Activated CD8-positive, alpha-beta T cell treated with anti-CD3 and anti-CD28 coated beads for 36 hours (primary cell): ENCODE data around the gene SMAD3. TPM values are rescaled to one million over a fixed set of nuclear protein-coding genes. Genes with fewer than 3 reads are reported as not detected.

Experiments used
- ATAC-seq: fragments of 200-7000 bp; cut with Tn5 transposase; one replicate; pipeline ENCODE4 v1.10.0; 2021; ENCODE audit warnings: mild to moderate bottlenecking, moderate library complexity
- CTCF ChIA-PET: fragments of 350-600 bp; sonication (Branson Sonifier 250); formaldehyde crosslinking; loops from one replicate; lab custom pipeline; 2021; ENCODE audit warnings: antibody characterized with exemption; lab: Charles Lee
- POLR2A ChIA-PET: fragments of 350-600 bp; sonication (Branson Sonifier 250); formaldehyde crosslinking; loops from one replicate; lab custom pipeline; 2021; ENCODE audit warnings: antibody characterized with exemption; lab: Charles Lee
- DNase-seq: peaks from one replicate; pipeline ENCODE4 v3.0.0-alpha.2; 2020
- H3K27ac Mint-ChIP-seq: one replicate; pipeline ENCODE4 v1.8.0; 2021; ENCODE audit warnings: mild to moderate bottlenecking, mixed read lengths
- H3K27me3 Mint-ChIP-seq: one replicate; pipeline ENCODE4 v1.8.0; 2021; ENCODE audit warnings: mixed read lengths
- H3K36me3 Mint-ChIP-seq: one replicate; pipeline ENCODE4 v1.8.0; 2021; ENCODE audit warnings: low read depth, mixed read lengths
- H3K4me1 Mint-ChIP-seq: one replicate; pipeline ENCODE4 v1.8.0; 2021; ENCODE audit warnings: low read depth, mixed read lengths
- H3K4me3 Mint-ChIP-seq: one replicate; pipeline ENCODE4 v1.8.0; 2021; ENCODE audit warnings: mild to moderate bottlenecking, moderate library complexity, mixed read lengths
- H3K9me3 Mint-ChIP-seq: one replicate; pipeline ENCODE4 v1.8.0; 2021; ENCODE audit warnings: mixed read lengths
- CTCF ChIP-seq: fragments of 200-600 bp; IDR thresholded peaks from one replicate; pipeline ENCODE4 v1.8.0; 2022; ENCODE audit warnings: antibody characterized with exemption, mild to moderate bottlenecking
- intact Hi-C: fragments of 100-400 bp; cut with micrococcal nuclease; formaldehyde crosslinking; loops from one replicate; pipeline ENCODE4 v1.10.0; 2022
- total RNA-seq, 2 experiments: library from RNA; stranded (reverse); gene quantifications; one replicate each; pipeline ENCODE4 v1.2.3, GENCODE V29; 2021

Gene SMAD3
- total RNA-seq, 2 experiments from 2014 or later: 22.3 to 24.7 TPM

- Mint-ChIP-seq H3K4me1 (no peaks in the 10 kb centered on the region), H3K27me3 (no peaks in the 10 kb centered on the region), H3K36me3 (peaks cover 38% of the 10 kb centered on the region), H3K4me3 (no peak overlapping the region), H3K27ac (no peak overlapping the region), H3K9me3 (no peaks in the 10 kb centered on the region)
- no peak for DNase-seq
- POLR2A ChIA-PET: no interaction called here
- no peak for TF ChIP-seq CTCF
- ATAC-seq: no peak
- CTCF ChIA-PET: no interaction called here
- intact Hi-C loops: no loop called here
Measured at GRCh38 chr15:67216859-67217258, 151.5 kb downstream of the SMAD3 start.

GRCh38 chr15:67218428-67218827 is 153.0 kb downstream of the SMAD3 start:
- intact Hi-C loops: no loop called here
- Mint-ChIP-seq H3K4me1 (no peaks in the 10 kb centered on the region), H3K27me3 (no peaks in the 10 kb centered on the region), H3K27ac (no peak overlapping the region), H3K36me3 (peaks cover 38% of the 10 kb centered on the region), H3K4me3 (no peak overlapping the region), H3K9me3 (no peaks in the 10 kb centered on the region)
- no peak for TF ChIP-seq CTCF
- ATAC-seq (no peak), DNase-seq (no peak)
- POLR2A ChIA-PET: no interaction called here
- CTCF ChIA-PET: no interaction called here

GRCh38 chr15:67219288-67219687 is 153.9 kb downstream of the SMAD3 start:
- ChIA-PET CTCF (no interaction called here), POLR2A (interaction anchor here (0.6 kb wide), 1 partner anchor 99 kb away, joined by 4 read pairs; no protein-coding TSS in a partner anchor)
- H3K27ac Mint-ChIP-seq: no peak overlapping the region
- intact Hi-C loops: no loop called here
- H3K4me3 Mint-ChIP-seq: no peak overlapping the region
- no peak for ATAC-seq
- peaks cover 38% of the 10 kb centered on the region for H3K36me3 Mint-ChIP-seq
- H3K4me1 Mint-ChIP-seq: no peaks in the 10 kb centered on the region
- H3K27me3 Mint-ChIP-seq: no peaks in the 10 kb centered on the region
- no peaks in the 10 kb centered on the region for H3K9me3 Mint-ChIP-seq
- no peak for TF ChIP-seq CTCF
- DNase-seq: no peak

- TF ChIP-seq CTCF: no peak
- H3K36me3 Mint-ChIP-seq: peaks cover 23% of the 10 kb centered on the region
- ATAC-seq (no peak), DNase-seq (no peak)
- POLR2A ChIA-PET: no interaction called here
- H3K4me3 Mint-ChIP-seq: no peak overlapping the region
- H3K27ac Mint-ChIP-seq: no peak overlapping the region
- H3K9me3 Mint-ChIP-seq: no peaks in the 10 kb centered on the region
- H3K4me1 Mint-ChIP-seq: peaks cover 7% of the 10 kb centered on the region
- CTCF ChIA-PET: no interaction called here
- H3K27me3 Mint-ChIP-seq: no peaks in the 10 kb centered on the region
- intact Hi-C loops: no loop called here
Measured at GRCh38 chr15:67224889-67225288, 159.5 kb downstream of the SMAD3 start.

GRCh38 chr15:67225336-67225735 is 159.9 kb downstream of the SMAD3 start:
- H3K9me3 Mint-ChIP-seq: no peaks in the 10 kb centered on the region
- ChIA-PET CTCF (no interaction called here), POLR2A (no interaction called here)

More at GRCh38 chr15:67225336-67225735, 159.9 kb downstream of the SMAD3 start:
- no peak overlapping the region for H3K4me3 Mint-ChIP-seq
- no peak overlapping the region for H3K27ac Mint-ChIP-seq
- intact Hi-C loops: no loop called here
- peaks cover 25% of the 10 kb centered on the region for H3K36me3 Mint-ChIP-seq
- no peaks in the 10 kb centered on the region for H3K27me3 Mint-ChIP-seq
- H3K4me1 Mint-ChIP-seq: peaks cover 7% of the 10 kb centered on the region
- ATAC-seq (no peak), DNase-seq (no peak)
- no peak for TF ChIP-seq CTCF
